Measurements from ENCODE around the gene CEP83.

GRCh38 chr12:94261119-94261518 is 198.5 kb downstream of the CEP83 start:
- TF ChIP-seq, protein P1, sequence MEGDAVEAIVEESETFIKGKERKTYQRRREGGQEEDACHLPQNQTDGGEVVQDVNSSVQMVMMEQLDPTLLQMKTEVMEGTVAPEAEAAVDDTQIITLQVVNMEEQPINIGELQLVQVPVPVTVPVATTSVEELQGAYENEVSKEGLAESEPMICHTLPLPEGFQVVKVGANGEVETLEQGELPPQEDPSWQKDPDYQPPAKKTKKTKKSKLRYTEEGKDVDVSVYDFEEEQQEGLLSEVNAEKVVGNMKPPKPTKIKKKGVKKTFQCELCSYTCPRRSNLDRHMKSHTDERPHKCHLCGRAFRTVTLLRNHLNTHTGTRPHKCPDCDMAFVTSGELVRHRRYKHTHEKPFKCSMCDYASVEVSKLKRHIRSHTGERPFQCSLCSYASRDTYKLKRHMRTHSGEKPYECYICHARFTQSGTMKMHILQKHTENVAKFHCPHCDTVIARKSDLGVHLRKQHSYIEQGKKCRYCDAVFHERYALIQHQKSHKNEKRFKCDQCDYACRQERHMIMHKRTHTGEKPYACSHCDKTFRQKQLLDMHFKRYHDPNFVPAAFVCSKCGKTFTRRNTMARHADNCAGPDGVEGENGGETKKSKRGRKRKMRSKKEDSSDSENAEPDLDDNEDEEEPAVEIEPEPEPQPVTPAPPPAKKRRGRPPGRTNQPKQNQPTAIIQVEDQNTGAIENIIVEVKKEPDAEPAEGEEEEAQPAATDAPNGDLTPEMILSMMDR (IDR thresholded peaks at IDR 0.05 in 2 of 3, conservative IDR thresholded peaks at IDR 0.05 in 1 of 3; ENCODE audit: borderline replicate concordance in 1 of 3, insufficient read depth in 1 of 3, low read depth in 2 of 3, low read length in 2 of 3) = no peak
- no peak for TF ChIP-seq SIN3A (IDR thresholded peaks at IDR 0.05; ENCODE audit: low read depth)
- TF ChIP-seq MAX (IDR thresholded peaks at IDR 0.05) = no peak

Measured in HCT116 (cell line).